Keratinocyte (primary cell): ENCODE results near the gene SERPIND1.
"Not testable (repeated sequence)": the region's sequence is repeated elsewhere in the genome, so short reads cannot be mapped to it uniquely, and the experiment has no call there.

Experiments
- EZH2 ChIP-seq: IDR thresholded peaks from one replicate; pipeline ENCODE4 v1.6.1; 2012; ENCODE audit warnings: inconsistent platforms, mild to moderate bottlenecking, low read length, moderate library complexity
- TF ChIP-seq, protein P1 (sequence below), 3 experiments: IDR thresholded peaks in 1 of 3; conservative IDR thresholded peaks in 1 of 3; optimal IDR thresholded peaks in 1 of 3; 2 replicates in 2 of 3; 3 replicates in 1 of 3; pipeline versions ENCODE3 to v1.5.1; 2011; ENCODE audit warnings: low read length in 3 of 3, mild to moderate bottlenecking in 3 of 3, moderate library complexity in 2 of 3, control low read depth in 1 of 3, inconsistent platforms in 1 of 3; ENCODE audit not compliant: insufficient read depth in 2 of 3; ENCODE audit errors: extremely low read depth in 1 of 3

DNA sequence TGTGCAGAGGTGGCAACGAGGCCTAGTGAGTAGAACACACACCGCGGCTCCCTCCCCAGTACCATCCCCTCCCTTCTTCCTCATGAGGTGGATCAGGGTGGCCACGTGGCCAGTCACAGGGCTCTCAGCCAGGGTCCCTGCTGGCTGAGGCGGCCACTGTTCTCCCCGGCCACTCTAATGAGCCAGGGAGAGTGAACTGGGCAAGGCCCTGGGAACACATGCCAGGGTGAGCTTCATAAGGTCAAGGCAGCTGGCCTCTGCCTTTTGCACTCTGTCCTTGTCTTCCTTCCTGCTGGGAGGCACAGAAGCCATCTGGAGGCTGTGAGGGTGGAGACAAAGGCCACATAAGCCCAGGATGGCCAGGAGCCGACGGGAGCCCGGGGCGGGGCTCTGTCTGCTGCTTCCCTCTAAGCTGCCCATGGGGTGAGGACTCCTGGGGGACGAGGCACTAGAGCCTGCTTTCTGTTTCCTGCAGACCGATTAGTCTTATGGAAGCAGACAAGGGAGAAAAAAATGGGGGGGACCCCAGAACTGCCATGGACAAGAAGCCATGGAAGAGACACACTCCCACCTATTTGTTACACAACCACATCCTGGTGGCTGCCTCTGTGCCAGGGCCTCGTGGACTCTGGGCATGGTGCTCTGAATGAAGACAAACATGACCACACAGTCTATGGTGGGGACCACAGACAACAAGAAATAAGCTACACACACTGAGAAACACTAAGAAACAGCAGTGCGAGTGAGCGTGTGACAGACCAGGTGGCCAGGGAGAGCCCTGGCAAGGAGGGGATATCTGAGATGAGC is 38.4 kb upstream of the SERPIND1 start:
- TF ChIP-seq, protein P1, sequence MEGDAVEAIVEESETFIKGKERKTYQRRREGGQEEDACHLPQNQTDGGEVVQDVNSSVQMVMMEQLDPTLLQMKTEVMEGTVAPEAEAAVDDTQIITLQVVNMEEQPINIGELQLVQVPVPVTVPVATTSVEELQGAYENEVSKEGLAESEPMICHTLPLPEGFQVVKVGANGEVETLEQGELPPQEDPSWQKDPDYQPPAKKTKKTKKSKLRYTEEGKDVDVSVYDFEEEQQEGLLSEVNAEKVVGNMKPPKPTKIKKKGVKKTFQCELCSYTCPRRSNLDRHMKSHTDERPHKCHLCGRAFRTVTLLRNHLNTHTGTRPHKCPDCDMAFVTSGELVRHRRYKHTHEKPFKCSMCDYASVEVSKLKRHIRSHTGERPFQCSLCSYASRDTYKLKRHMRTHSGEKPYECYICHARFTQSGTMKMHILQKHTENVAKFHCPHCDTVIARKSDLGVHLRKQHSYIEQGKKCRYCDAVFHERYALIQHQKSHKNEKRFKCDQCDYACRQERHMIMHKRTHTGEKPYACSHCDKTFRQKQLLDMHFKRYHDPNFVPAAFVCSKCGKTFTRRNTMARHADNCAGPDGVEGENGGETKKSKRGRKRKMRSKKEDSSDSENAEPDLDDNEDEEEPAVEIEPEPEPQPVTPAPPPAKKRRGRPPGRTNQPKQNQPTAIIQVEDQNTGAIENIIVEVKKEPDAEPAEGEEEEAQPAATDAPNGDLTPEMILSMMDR (optimal IDR thresholded peaks at IDR 0.05 in 1 of 3, IDR thresholded peaks at IDR 0.05 in 1 of 3, conservative IDR thresholded peaks at IDR 0.05 in 1 of 3; ENCODE audit: extremely low read depth in 1 of 3, insufficient read depth in 2 of 3, low read length in 3 of 3), result not testable (repeated sequence)
- not testable (repeated sequence) for TF ChIP-seq EZH2
